Measurements from ENCODE around the gene ATMIN.

DNA sequence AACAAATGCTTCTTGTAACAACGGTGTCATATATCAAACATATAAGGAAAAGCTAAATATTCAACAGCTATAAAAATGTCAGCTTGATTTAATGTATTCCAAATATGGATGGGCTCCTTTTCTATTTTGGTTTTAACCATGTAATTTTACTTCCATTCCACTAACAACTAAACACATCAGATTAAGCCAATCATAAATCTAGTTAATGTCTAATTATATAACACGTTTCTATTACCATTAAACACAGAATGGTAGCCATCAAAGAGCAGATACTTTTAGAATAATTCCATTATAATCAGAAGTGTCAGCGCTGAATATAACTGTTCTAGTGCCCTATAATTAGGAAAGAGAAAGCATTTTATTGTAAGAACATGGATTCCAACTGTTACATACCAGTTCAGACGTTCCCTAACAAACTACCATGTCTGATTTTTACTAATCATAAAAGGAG lies 38.9 kb upstream of the ATMIN start:
- TF ChIP-seq POLR2A (IDR thresholded peaks at IDR 0.05; ENCODE audit: low read depth, low read length), result no peak
- TF ChIP-seq TAF1 (IDR thresholded peaks at IDR 0.05; ENCODE audit: borderline replicate concordance, low read depth, low read length), result no peak

Measured in GM12892 (cell line).